Fibroblast of gingiva (primary cell): ENCODE data around the gene IL27RA.

Experiments
- DNase-seq: peaks from one replicate; pipeline ENCODE4 v3.0.0-alpha.2; 2011; ENCODE audit warnings: low read depth

Gene IL27RA

DNA sequence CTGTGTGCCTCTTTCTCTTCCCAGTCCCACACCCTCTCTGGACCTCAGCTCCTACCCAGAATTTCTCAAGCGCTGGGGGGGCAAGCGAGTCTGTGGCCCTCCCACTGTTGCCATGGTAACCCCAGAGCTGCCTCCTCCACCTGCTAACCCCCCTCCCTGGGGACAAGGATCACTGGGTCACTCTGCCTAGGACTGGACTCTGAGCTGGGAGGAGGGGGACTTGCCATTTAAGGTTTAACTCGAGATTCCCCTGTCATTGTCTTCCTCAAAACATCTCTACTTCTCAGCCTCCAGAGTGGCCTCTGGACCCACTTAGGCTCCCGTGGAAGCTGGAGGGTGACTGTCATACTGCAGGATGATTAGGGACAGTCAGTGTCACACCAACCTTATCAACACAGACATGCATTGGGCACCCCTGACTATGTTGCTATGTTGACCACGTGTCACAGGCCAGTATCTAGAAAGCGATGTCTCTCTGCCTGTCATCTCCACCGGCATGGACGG is 28.1 kb downstream of the IL27RA start:
- no peak for DNase-seq

GRCh38 chr19:14061081-14061749 is 29.7 kb downstream of the IL27RA start:
- DNase-seq = no peak

- no peak for DNase-seq
These were observed 30.4 kb downstream of the IL27RA start, which contains the start of gene PALM3 for GRCh38 chr19:14061751-14062557. Gene PALM3, minus strand, starts transcription at chr19:14062076. Its CDS starts 96 bp downstream, at chr19:14061980.

GRCh38 chr19:14062558-14062855 is 30.9 kb downstream of the IL27RA start:
- DNase-seq = no peak

DNA sequence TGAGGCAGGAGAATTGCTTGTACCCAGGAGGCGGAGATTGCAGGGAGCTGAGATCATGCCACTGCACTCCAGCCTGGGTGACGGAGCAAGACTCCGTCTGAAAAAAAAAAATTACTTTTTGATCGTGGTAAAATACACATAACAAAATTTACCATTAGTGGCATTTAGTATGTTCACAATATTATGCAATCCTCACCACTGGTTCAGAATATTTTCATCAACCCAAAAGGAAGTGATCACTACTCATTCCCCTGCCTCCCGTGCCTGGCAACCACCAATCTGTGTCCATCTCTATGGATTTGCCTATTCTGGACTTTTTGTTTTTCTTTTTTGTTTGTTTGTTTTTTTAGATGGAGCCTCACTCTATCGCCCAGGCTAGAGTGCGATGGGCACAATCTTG is 31.5 kb downstream of the IL27RA start:
- DNase-seq = no peak

GRCh38 chr19:14066134-14066533 is 34.6 kb downstream of the IL27RA start:
- DNase-seq = no peak

DNA sequence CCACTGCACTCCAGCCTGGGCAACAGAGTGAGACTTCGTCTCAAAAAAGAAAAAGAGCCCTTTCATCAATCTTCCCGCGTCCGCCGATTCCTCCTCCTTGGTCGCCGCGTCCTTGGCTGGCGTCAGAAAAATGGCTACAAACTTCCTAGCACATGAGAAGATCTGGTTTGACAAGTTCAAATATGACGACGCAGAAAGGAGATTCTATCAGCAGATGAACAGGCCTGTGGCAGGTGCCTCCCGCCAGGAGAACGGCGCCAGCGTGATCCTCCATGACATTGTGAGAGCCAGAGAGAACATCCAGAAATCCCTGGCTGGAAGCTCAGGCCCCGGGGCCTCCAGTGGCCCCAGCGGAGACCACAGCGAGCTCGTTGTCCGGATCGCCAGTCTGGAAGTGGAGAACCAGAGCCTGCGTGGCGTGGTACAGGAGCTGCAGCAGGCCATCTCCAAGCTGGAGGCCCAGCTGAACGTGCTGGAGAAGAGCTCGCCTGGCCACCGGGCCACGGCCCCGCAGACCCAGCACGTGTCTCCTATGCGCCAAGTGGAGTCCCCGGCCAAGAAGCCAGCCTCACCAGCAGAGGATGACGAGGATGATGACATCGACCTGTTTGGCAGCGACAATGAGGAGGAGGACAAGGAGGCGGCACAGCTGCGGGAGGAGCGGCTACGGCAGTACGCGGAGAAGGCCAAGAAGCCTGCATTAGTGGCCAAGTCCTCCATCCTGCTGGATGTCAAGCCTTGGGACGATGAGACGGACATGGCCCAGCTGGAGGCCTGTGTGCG is 38.9 kb downstream of the IL27RA start:
- DNase-seq = no peak

DNA sequence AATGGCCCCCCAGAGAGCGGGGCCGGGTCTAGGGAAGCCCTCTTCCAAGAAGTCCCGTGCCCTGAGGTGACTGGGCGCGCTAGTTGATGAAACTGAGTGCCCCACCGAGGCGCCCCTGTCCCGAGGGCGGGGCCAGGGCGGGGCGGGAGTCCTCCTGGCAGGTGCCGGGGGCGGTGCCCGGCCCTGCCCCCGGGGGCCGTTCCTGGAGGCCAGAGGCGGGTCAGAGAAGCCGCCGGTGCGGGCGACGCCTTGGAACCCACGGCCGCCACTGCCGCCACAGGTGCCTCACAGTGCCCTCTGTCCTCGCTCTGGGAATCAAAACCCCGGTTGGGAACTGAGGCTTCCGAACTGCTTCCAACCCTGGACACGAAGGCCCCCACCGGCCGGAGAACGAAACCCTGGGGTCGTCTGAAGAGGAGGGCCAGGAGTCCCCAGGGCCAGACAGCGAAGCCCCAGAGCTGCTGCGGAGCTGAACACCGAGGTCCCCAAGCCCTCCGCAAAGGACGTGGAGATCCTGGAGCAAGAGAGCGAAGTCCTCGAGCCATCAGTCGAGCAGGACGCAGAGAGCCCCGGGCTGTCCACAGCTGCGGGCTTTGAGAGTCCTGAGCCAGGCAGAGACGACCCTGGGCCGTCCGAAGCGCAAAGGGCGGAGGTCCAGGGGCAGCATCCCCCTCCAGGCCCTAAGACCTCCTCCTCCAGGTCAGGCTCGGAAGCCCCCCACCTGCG is 41.1 kb downstream of the IL27RA start, which contains the start of gene MISP3:
Gene MISP3 (plus strand): TSS at position 252 of the 726 bp plus-strand sequence. CDS start 524 bp downstream, outside the sequence.
- peak; percentile 20 for DNase-seq

DNA sequence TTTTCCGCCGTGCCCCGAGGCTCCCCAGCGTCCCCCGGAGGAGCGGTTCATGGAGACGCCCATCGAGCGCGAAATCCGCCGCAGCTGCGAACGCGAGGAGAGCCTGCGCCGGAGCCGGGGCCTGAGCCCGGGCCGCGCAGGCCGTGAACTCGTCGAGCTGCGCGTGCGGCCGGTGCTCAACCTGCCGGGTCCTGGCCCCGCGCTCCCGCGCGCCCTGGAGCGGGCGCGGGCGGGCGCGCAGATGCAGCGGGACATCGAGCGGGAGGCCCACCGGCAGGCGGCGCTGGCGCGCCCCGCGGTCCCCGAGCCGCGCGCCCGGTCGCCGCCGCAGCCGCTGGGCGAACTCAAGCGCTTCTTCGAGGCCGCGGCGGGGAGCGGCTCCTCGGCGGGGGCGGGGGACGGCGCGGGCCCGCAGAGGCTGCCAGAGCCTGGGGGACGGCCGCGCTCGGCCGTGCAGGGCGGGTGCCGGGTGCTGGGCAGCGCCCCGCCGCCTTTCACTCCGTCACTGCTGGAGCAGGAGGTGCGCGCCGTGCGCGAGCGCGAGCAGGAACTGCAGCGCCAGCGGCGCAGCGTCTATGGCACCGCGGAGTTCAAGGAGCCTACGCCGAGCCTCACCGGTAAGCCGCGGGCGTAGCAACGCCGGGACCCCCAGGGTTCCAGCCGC is 41.8 kb downstream of the IL27RA start:
- peak; percentile 79 for DNase-seq

GRCh38 chr19:14073925-14074838 is 42.6 kb downstream of the IL27RA start:
- DNase-seq = no peak

GRCh38 chr19:14078411-14078810 is 46.8 kb downstream of the IL27RA start:
- DNase-seq = peak; percentile 35

- peak; percentile 99 for DNase-seq
These were observed 49.6 kb downstream of the IL27RA start for GRCh38 chr19:14080887-14081796.

- no peak for DNase-seq
These were observed 50.5 kb downstream of the IL27RA start for GRCh38 chr19:14081797-14082674.

- no peak for DNase-seq
These were observed 51.1 kb downstream of the IL27RA start for GRCh38 chr19:14082675-14082960.

DNA sequence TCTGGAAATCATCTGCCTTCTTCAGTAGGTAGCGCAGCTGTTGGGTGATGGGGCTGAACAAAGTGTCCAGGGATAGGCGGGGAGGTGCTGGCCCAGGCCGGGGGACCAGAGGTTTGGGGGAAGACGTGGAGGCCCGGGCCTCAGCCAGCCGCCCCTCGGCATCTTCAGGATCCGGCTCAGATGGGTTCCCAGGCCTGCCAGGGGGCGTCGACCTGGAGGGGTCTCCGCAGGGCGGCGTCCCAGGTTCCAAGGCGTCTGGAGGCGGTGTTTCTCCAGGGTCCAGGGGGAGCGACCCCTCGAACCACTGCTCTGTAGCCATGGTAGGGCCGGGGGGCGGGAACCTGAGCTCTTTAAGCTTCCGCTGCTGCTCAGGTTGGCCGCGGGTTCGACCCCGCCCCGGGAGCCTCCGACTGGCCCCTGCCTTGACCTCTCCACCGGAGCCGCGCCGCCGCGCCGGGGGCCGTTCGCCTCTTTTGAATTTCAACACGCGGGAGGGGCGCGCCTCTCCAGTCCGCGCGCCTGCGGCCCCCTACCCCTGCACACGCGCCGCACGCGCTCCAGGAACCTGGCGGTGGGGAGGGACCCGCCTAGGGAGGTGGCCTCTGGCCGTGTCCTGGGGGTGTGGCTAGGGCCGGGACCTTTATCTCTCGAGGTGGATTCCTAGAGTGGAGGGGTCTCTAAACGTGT is 53.9 kb downstream of the IL27RA start, which contains the start of gene C19orf67:
Gene C19orf67 (minus strand): TSS at position 475 of the 687 bp plus-strand sequence. CDS start 156 bp downstream, at position 319.
- no peak for DNase-seq

- no peak for DNase-seq
These were observed 54.5 kb downstream of the IL27RA start for GRCh38 chr19:14086098-14086497.

GRCh38 chr19:14088634-14089411 is 57.3 kb downstream of the IL27RA start:
- DNase-seq = no peak
